HepG2 (cell line): ENCODE data around the gene PEX3. TPM values are rescaled to one million over a fixed set of nuclear protein-coding genes. Genes with fewer than 3 reads are reported as not detected.

Source experiments
- NR2C2 ChIP-seq: sonication (generic); formaldehyde crosslinking; IDR thresholded peaks from 2 replicates; pipeline ENCODE4 v1.4.0; 2020; ENCODE audit warnings: missing genetic modification reagents, mild to moderate bottlenecking, moderate library complexity, borderline replicate concordance
- PHF5A ChIP-seq: IDR thresholded peaks from one replicate; pipeline ENCODE4 v1.6.1; 2018; ENCODE audit warnings: low read depth, missing genetic modification reagents; ENCODE audit not compliant: unreplicated experiment
- SETDB1 ChIP-seq: sonication (generic); formaldehyde crosslinking; IDR thresholded peaks from 2 replicates; pipeline ENCODE4 v1.5.1; 2020; ENCODE audit warnings: missing genetic modification reagents, mild to moderate bottlenecking, borderline replicate concordance
- SMYD3 ChIP-seq: sonication (generic); formaldehyde crosslinking; IDR thresholded peaks from 2 replicates; pipeline ENCODE4 v1.8.1; 2023; ENCODE audit warnings: mild to moderate bottlenecking, missing genetic modification reagents
- SP140L ChIP-seq: sonication (generic); formaldehyde crosslinking; IDR thresholded peaks from 2 replicates; pipeline ENCODE4 v1.4.0; 2020; ENCODE audit warnings: missing genetic modification reagents, borderline replicate concordance
- SRSF4 ChIP-seq: fragments of 200-400 bp; formaldehyde crosslinking; IDR thresholded peaks from one replicate; pipeline ENCODE4 v1.6.1; 2018; ENCODE audit warnings: mild to moderate bottlenecking, low read depth, low read length, moderate library complexity; ENCODE audit not compliant: poor library complexity, severe bottlenecking
- U2AF1 ChIP-seq: fragments of 200-400 bp; formaldehyde crosslinking; optimal IDR thresholded peaks from 2 replicates; pipeline ENCODE3; 2017; ENCODE audit warnings: mild to moderate bottlenecking, low read depth, low read length
- ZFP62 ChIP-seq: sonication (generic); formaldehyde crosslinking; IDR thresholded peaks from 2 replicates; pipeline ENCODE4 v1.4.0; 2020; ENCODE audit warnings: missing genetic modification reagents
- ZNF230 ChIP-seq: sonication (generic); formaldehyde crosslinking; IDR thresholded peaks from 2 replicates; pipeline ENCODE4 v1.4.0; 2020; ENCODE audit warnings: mild to moderate bottlenecking, missing genetic modification reagents
- ZNF703 ChIP-seq: sonication (generic); formaldehyde crosslinking; IDR thresholded peaks from 2 replicates; pipeline ENCODE4 v1.5.1; 2020; ENCODE audit warnings: missing genetic modification reagents, mild to moderate bottlenecking, moderate library complexity, borderline replicate concordance
- polyA plus RNA-seq, 8 experiments: library from polyadenylated mRNA; depleted of rRNA in 3 of 8; stranded (reverse) in 7 of 8; unstranded in 1 of 8; fragments of >200 nt; fragmentation: Illumina TruSeq in 4 of 8; extraction: Trizol in 4 of 8; gene quantifications; 2 replicates each; pipeline versions ENCODE4 v1.2.1 to v1.2.3, GENCODE V29; 2011 to 2016; ENCODE audit warnings: low read depth in 4 of 8, missing spikeins in 1 of 8, mixed read lengths in 1 of 8; ENCODE audit not compliant: insufficient read depth in 1 of 8
- total RNA-seq, 5 experiments: library from RNA; depleted of rRNA; stranded (reverse); fragments of >200 nt; fragmentation: Illumina TruSeq; extraction: Trizol; gene quantifications; 2 replicates each; pipeline ENCODE4 v1.2.3, GENCODE V29; 2016; ENCODE audit warnings: low read depth in 1 of 5
- TF ChIP-seq, protein P1 (sequence below): sonication (generic); formaldehyde crosslinking; IDR thresholded peaks from 2 replicates; pipeline ENCODE4 v1.5.0; 2020; ENCODE audit warnings: mild to moderate bottlenecking, missing genetic modification reagents, moderate library complexity
- TF ChIP-seq, protein P2 (sequence below): sonication (generic); formaldehyde crosslinking; IDR thresholded peaks from 2 replicates; pipeline ENCODE4 v1.4.0; 2020; ENCODE audit warnings: missing genetic modification reagents, borderline replicate concordance

PEX3 gene
- total and polyA plus RNA-seq, 2 of the 13 experiments (the other 11 are each of a cell fraction or from before 2014, with no cell fraction given): 30.9 to 40.8 TPM

GRCh38 chr6:143408151-143408786, 42.3 kb upstream of the PEX3 start (continued):
- TF ChIP-seq, protein P1, sequence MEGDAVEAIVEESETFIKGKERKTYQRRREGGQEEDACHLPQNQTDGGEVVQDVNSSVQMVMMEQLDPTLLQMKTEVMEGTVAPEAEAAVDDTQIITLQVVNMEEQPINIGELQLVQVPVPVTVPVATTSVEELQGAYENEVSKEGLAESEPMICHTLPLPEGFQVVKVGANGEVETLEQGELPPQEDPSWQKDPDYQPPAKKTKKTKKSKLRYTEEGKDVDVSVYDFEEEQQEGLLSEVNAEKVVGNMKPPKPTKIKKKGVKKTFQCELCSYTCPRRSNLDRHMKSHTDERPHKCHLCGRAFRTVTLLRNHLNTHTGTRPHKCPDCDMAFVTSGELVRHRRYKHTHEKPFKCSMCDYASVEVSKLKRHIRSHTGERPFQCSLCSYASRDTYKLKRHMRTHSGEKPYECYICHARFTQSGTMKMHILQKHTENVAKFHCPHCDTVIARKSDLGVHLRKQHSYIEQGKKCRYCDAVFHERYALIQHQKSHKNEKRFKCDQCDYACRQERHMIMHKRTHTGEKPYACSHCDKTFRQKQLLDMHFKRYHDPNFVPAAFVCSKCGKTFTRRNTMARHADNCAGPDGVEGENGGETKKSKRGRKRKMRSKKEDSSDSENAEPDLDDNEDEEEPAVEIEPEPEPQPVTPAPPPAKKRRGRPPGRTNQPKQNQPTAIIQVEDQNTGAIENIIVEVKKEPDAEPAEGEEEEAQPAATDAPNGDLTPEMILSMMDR (CRISPR knock-in tag): no peak
- no peak for TF ChIP-seq SRSF4
- no peak for TF ChIP-seq ZNF230 (CRISPR knock-in tag)
- no peak for TF ChIP-seq ZFP62
- no peak for TF ChIP-seq NR2C2
- TF ChIP-seq PHF5A (CRISPR knock-in tag): no peak
- TF ChIP-seq SMYD3 (CRISPR knock-in tag): no peak
- TF ChIP-seq SP140L (CRISPR knock-in tag): no peak
- TF ChIP-seq, protein P2, sequence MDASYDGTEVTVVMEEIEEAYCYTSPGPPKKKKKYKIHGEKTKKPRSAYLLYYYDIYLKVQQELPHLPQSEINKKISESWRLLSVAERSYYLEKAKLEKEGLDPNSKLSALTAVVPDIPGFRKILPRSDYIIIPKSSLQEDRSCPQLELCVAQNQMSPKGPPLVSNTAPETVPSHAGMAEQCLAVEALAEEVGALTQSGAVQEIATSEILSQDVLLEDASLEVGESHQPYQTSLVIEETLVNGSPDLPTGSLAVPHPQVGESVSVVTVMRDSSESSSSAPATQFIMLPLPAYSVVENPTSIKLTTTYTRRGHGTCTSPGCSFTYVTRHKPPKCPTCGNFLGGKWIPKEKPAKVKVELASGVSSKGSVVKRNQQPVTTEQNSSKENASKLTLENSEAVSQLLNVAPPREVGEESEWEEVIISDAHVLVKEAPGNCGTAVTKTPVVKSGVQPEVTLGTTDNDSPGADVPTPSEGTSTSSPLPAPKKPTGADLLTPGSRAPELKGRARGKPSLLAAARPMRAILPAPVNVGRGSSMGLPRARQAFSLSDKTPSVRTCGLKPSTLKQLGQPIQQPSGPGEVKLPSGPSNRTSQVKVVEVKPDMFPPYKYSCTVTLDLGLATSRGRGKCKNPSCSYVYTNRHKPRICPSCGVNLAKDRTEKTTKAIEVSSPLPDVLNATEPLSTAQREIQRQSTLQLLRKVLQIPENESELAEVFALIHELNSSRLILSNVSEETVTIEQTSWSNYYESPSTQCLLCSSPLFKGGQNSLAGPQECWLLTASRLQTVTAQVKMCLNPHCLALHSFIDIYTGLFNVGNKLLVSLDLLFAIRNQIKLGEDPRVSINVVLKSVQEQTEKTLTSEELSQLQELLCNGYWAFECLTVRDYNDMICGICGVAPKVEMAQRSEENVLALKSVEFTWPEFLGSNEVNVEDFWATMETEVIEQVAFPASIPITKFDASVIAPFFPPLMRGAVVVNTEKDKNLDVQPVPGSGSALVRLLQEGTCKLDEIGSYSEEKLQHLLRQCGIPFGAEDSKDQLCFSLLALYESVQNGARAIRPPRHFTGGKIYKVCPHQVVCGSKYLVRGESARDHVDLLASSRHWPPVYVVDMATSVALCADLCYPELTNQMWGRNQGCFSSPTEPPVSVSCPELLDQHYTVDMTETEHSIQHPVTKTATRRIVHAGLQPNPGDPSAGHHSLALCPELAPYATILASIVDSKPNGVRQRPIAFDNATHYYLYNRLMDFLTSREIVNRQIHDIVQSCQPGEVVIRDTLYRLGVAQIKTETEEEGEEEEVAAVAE: no peak
- no peak for TF ChIP-seq SETDB1 (CRISPR knock-in tag)
- no peak for TF ChIP-seq U2AF1
- no peak for TF ChIP-seq ZNF703 (CRISPR knock-in tag)
- TF ChIP-seq, all 625 proteins: peak for 3
